MCF 10A (cell line): ENCODE results near the gene WDR27. TPM values are rescaled to one million over a fixed set of nuclear protein-coding genes. Genes with fewer than 3 reads are reported as not detected.
A peak's percentile ranks its signal among the peaks of the same experiment; 100 is the strongest.

Experiments used
- BruUV-seq: library from RNA; stranded (reverse); fragments of 400-500 nt; replicated peaks from 2 replicates; lab custom pipeline; 2021; lab: Mats Ljungman, UMichigan
- CTCF ChIA-PET: fragments of 300-600 bp; sonication (Branson Sonifier 250); formaldehyde crosslinking; extraction: SDS; loops from one replicate; lab custom pipeline; 2021; ENCODE audit warnings: antibody characterized with exemption, inconsistent platforms; lab: Yijun Ruan, JAX
- POLR2A ChIA-PET: fragments of 300-600, 350-650 bp; sonication (Branson Sonifier 250); formaldehyde crosslinking; extraction: SDS; loops from one replicate; lab custom pipeline; 2020; ENCODE audit warnings: antibody characterized with exemption, inconsistent platforms; lab: Yijun Ruan, JAX
- DNase-seq: peaks from one replicate; pipeline ENCODE4 v3.0.0-alpha.2; 2018; ENCODE audit not compliant: unreplicated experiment
- H3K27ac Mint-ChIP-seq: one replicate; pipeline ENCODE4 v1.8.0; 2022; ENCODE audit warnings: mild to moderate bottlenecking, low read depth, mixed read lengths; ENCODE audit not compliant: unreplicated experiment
- H3K27me3 Mint-ChIP-seq: one replicate; pipeline ENCODE4 v1.8.0; 2022; ENCODE audit warnings: mixed read lengths; ENCODE audit not compliant: insufficient read depth, unreplicated experiment
- H3K36me3 Mint-ChIP-seq: one replicate; pipeline ENCODE4 v1.8.0; 2022; ENCODE audit warnings: mild to moderate bottlenecking, moderate library complexity, mixed read lengths; ENCODE audit not compliant: insufficient read depth, unreplicated experiment
- H3K4me1 Mint-ChIP-seq: one replicate; pipeline ENCODE4 v1.8.0; 2022; ENCODE audit warnings: mixed read lengths; ENCODE audit not compliant: insufficient read depth, unreplicated experiment
- H3K4me3 Mint-ChIP-seq: one replicate; pipeline ENCODE4 v1.8.0; 2022; ENCODE audit warnings: mild to moderate bottlenecking, moderate library complexity, mixed read lengths; ENCODE audit not compliant: unreplicated experiment
- H3K9me3 Mint-ChIP-seq: one replicate; pipeline ENCODE4 v1.8.0; 2022; ENCODE audit warnings: mixed read lengths; ENCODE audit not compliant: unreplicated experiment
- intact Hi-C: fragments of 100-400 bp; cut with micrococcal nuclease; formaldehyde crosslinking; loops from 2 replicates; pipeline ENCODE4 v1.14.1; 2022
- total RNA-seq: library from RNA; stranded (reverse); gene quantifications from 2 replicates; pipeline ENCODE4 v1.2.3, GENCODE V29; 2022
- TF ChIP-seq, protein P1 (sequence below): fragments of 200-600 bp; IDR thresholded peaks from one replicate; pipeline ENCODE4 v1.8.0; 2022; ENCODE audit warnings: antibody characterized with exemption, mild to moderate bottlenecking; ENCODE audit not compliant: unreplicated experiment

WDR27 gene
- total RNA-seq, 1 experiment from 2014 or later: 80.6 TPM

DNA sequence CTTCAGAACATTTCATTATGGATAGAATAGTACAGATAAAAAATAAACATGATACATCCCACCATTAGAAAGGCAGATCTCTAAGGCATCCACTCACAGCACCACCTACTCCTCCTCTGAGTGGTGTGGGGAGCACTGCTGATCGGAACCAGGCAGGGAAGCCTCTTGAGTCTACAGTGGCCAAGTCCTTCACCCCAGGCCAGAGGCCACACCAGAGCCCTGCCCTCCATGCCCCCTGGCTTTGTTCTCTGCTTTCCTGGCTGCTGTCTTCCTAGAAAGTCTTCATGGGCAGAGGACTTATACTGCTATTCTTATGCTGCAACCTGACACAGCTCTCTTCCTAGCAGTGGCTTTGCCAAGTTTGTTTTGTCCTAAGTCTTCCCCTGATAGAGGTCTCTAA, 246.4 kb downstream of the WDR27 start:
- ChIA-PET CTCF (interaction anchor here (0.8 to 1.2 kb wide), 3 partner anchors 15 to 498 kb away, joined by 3 to 4 read pairs (median 3); no protein-coding TSS in a partner anchor), POLR2A (no interaction called here)
- intact Hi-C loops: no loop called here
- Mint-ChIP-seq H3K27me3 (no peaks in the 10 kb centered on the region), H3K9me3 (no peaks in the 10 kb centered on the region), H3K27ac (no peak overlapping the region), H3K4me1 (no peaks in the 10 kb centered on the region), H3K36me3 (no peaks in the 10 kb centered on the region), H3K4me3 (no peak overlapping the region)
- DNase-seq: no peak
- no TSS peak for BruUV-seq
- TF ChIP-seq, protein P1, sequence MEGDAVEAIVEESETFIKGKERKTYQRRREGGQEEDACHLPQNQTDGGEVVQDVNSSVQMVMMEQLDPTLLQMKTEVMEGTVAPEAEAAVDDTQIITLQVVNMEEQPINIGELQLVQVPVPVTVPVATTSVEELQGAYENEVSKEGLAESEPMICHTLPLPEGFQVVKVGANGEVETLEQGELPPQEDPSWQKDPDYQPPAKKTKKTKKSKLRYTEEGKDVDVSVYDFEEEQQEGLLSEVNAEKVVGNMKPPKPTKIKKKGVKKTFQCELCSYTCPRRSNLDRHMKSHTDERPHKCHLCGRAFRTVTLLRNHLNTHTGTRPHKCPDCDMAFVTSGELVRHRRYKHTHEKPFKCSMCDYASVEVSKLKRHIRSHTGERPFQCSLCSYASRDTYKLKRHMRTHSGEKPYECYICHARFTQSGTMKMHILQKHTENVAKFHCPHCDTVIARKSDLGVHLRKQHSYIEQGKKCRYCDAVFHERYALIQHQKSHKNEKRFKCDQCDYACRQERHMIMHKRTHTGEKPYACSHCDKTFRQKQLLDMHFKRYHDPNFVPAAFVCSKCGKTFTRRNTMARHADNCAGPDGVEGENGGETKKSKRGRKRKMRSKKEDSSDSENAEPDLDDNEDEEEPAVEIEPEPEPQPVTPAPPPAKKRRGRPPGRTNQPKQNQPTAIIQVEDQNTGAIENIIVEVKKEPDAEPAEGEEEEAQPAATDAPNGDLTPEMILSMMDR: no peak

DNA sequence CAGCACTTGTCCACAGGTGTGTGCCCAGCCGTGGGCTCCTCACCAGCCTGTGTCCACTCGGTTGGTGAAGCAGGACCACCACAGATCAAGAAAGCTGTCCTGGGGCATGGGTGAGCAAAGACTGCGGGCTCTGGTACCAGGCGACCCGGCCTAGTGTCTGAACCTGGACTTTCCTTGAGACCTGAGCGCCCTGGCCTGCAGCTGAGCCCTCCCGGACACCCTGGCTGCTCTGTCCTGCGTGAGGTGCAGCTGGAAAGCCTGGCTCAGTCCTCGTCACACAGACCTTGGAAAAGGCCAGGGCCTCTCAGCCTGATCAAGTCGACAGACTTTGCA, 247.0 kb downstream of the WDR27 start:
- ChIA-PET POLR2A (interaction anchor here (0.9 kb wide), 1 partner anchor 24 kb away, joined by 4 read pairs; no protein-coding TSS in a partner anchor), CTCF (interaction anchor here (0.6 to 1.2 kb wide), 4 partner anchors 12 to 180 kb away, joined by 3 to 4 read pairs (median 4); no protein-coding TSS in a partner anchor)
- no TSS peak for BruUV-seq
- intact Hi-C loops: no loop called here
- Mint-ChIP-seq H3K27me3 (no peaks in the 10 kb centered on the region), H3K9me3 (no peaks in the 10 kb centered on the region), H3K4me3 (no peak overlapping the region), H3K36me3 (no peaks in the 10 kb centered on the region), H3K4me1 (no peaks in the 10 kb centered on the region), H3K27ac (no peak overlapping the region)
- TF ChIP-seq, protein P1: no peak
- no peak for DNase-seq

DNA sequence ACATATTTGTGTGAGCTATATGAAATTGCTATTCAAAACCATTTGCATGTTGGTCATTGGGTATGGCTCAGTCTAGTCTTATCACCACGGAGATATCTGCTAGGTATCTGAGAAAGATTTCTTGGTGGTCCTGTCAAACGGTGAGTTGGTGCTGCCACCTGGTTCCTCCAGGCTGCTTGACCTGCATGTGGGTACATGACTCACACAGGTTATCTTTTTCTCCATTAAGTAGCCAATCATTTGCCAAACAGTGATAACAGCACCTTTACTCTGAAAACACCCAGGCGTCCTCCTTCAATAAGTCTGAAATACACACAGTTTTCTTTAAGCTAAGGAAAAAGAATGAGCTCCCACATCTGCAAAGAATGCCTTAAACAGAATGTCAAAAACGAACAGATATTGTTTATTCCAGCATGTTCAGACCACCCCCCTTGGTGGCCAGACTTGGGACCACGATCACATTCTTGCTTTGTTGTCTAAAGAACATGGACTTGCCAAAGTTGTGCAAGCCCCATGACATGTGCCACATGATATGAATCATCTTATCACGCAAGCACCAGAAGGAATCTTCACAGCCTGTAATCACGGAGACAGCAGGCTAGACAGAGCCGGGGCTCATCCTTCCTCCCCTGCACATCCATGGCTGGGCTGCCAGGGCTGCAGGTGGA, 247.5 kb downstream of the WDR27 start:
- intact Hi-C loops: no loop called here
- Mint-ChIP-seq H3K27me3 (no peaks in the 10 kb centered on the region), H3K9me3 (no peaks in the 10 kb centered on the region), H3K36me3 (no peaks in the 10 kb centered on the region), H3K4me3 (no peak overlapping the region), H3K27ac (no peak overlapping the region), H3K4me1 (no peaks in the 10 kb centered on the region)
- POLR2A ChIA-PET: interaction anchor here (0.9 kb wide), 1 partner anchor 24 kb away, joined by 4 read pairs; no protein-coding TSS in a partner anchor
- BruUV-seq: no TSS peak
- TF ChIP-seq, protein P1: no peak
- DNase-seq: peak; percentile 49
- CTCF ChIA-PET: interaction anchor here (0.6 kb wide), 2 partner anchors 13 to 180 kb away, joined by 3 to 4 read pairs; no protein-coding TSS in a partner anchor

DNA sequence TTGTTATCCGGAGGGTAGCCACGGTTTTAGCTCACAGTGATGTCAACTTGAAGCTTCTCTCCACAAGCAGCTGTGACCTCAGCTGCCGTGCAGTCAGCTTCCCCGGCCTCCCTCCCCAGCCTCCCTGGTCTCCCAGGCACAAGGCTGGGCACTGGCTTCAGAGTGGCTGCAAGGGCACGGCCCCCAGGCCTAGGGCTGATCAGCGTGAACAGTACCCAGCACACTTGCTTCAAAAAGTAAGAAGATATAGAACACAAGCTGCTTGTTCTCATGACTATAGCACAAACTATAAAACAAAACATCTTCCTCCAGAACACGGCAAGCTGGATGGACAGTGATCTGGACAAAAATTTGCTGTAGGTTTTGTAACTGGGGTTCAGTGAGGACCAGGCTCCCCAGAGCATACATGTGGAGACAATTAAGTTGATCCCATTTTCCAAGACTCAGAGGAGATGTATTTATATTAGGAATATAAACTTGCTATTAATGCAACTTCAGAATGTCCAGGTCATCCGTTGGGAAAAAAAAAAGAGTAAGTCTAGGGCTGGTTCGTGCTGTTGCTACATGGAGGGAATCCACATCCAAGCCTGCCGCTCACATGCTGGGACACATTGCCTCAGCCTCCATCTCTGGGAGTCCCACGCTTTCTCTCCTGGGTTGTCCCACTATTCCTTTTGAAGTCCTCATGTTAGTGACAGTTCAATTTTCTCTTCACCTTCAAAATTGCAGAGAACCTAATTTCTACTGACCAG, 248.8 kb downstream of the WDR27 start:
- TF ChIP-seq, protein P1: no peak
- H3K36me3 Mint-ChIP-seq: no peaks in the 10 kb centered on the region
- H3K27me3 Mint-ChIP-seq: no peaks in the 10 kb centered on the region
- H3K4me3 Mint-ChIP-seq: no peak overlapping the region
- ChIA-PET CTCF (interaction anchor here (1.1 kb wide), 1 partner anchor 497 kb away, joined by 5 read pairs; no protein-coding TSS in a partner anchor), POLR2A (interaction anchor here (0.5 kb wide), 1 partner anchor 533 kb away, joined by 3 read pairs; no protein-coding TSS in a partner anchor)
- no peaks in the 10 kb centered on the region for H3K9me3 Mint-ChIP-seq
- H3K27ac Mint-ChIP-seq: no peak overlapping the region
- no peaks in the 10 kb centered on the region for H3K4me1 Mint-ChIP-seq
- DNase-seq: no peak
- intact Hi-C loops: no loop called here
- no TSS peak for BruUV-seq
